Neural progenitor cell (in vitro differentiated cells): Measurements from ENCODE around the gene PROZ. TPM values are rescaled to one million over a fixed set of nuclear protein-coding genes. Genes with fewer than 3 reads are reported as not detected.

Experiments used
- DNase-seq: peaks from one replicate; pipeline ENCODE4 v3.0.0-alpha.2; 2016; ENCODE audit warnings: low spot score
- H2AFZ ChIP-seq: fragments of 200-600 bp; sonication (generic); replicated peaks from 2 replicates; pipeline ENCODE4 v1.6.1; 2016; ENCODE audit warnings: antibody characterized with exemption
- H3F3A ChIP-seq: fragments of 200-600 bp; sonication (generic); 2 replicates; pipeline ENCODE4 v1.6.1; 2016; ENCODE audit warnings: antibody characterized with exemption, low read depth
- H3K27ac ChIP-seq: fragments of 200-600 bp; sonication (generic); 2 replicates; pipeline ENCODE4 v1.5.1; 2016; ENCODE audit warnings: mild to moderate bottlenecking
- H3K27me3 ChIP-seq: fragments of 200-600 bp; sonication (generic); 2 replicates; pipeline ENCODE4 v1.6.1; 2016; ENCODE audit warnings: mild to moderate bottlenecking, moderate library complexity
- H3K36me3 ChIP-seq: fragments of 200-600 bp; sonication (generic); 2 replicates; pipeline ENCODE4 v1.5.1; 2016
- H3K4me1 ChIP-seq: fragments of 200-600 bp; sonication (generic); 2 replicates; pipeline ENCODE4 v1.6.1; 2016; ENCODE audit warnings: mixed run types
- H3K4me2 ChIP-seq: fragments of 200-600 bp; sonication (generic); 2 replicates; pipeline ENCODE4 v1.6.1; 2016
- H3K4me3 ChIP-seq: fragments of 200-600 bp; sonication (generic); 2 replicates; pipeline ENCODE4 v1.5.1; 2016
- H3K79me2 ChIP-seq: fragments of 200-600 bp; sonication (generic); 2 replicates; pipeline ENCODE4 v1.6.1; 2016; ENCODE audit warnings: low read depth
- H3K9ac ChIP-seq: fragments of 200-600 bp; sonication (generic); 2 replicates; pipeline ENCODE4 v1.6.1; 2016
- H3K9me3 ChIP-seq: fragments of 200-600 bp; sonication (generic); 2 replicates; pipeline ENCODE4 v1.5.1; 2016; ENCODE audit warnings: low read depth
- H4K20me1 ChIP-seq: fragments of 200-600 bp; sonication (generic); 2 replicates; pipeline ENCODE4 v1.6.1; 2016; ENCODE audit warnings: low read depth
- H3K27ac Mint-ChIP-seq: 3 replicates; pipeline ENCODE4 v1.8.0; 2021; ENCODE audit warnings: mixed read lengths
- H3K27me3 Mint-ChIP-seq: 2 replicates; pipeline ENCODE4 v1.8.0; 2022; ENCODE audit warnings: low read depth, mild to moderate bottlenecking, inconsistent platforms, moderate library complexity, mixed read lengths; ENCODE audit not compliant: insufficient read depth
- H3K36me3 Mint-ChIP-seq: 3 replicates; pipeline ENCODE4 v1.8.0; 2021; ENCODE audit warnings: mixed read lengths
- H3K4me1 Mint-ChIP-seq: 3 replicates; pipeline ENCODE4 v1.8.0; 2021; ENCODE audit warnings: mixed read lengths
- H3K4me3 Mint-ChIP-seq: 3 replicates; pipeline ENCODE4 v1.8.0; 2021; ENCODE audit warnings: mild to moderate bottlenecking, moderate library complexity, mixed read lengths
- H3K9me3 Mint-ChIP-seq: 3 replicates; pipeline ENCODE4 v1.8.0; 2020; ENCODE audit warnings: mixed read lengths
- EZH2 ChIP-seq: fragments of 200-600 bp; sonication (generic); IDR thresholded peaks from 2 replicates; pipeline ENCODE4 v1.6.1; 2017; ENCODE audit warnings: antibody characterized with exemption, mild to moderate bottlenecking, moderate library complexity
- EZH2phosphoT487 ChIP-seq: fragments of 200-600 bp; sonication (generic); IDR thresholded peaks from 2 replicates; pipeline ENCODE4 v1.6.1; 2017; ENCODE audit warnings: antibody characterized with exemption
- total RNA-seq: library from RNA; depleted of rRNA; stranded (reverse); fragments of >200 nt; gene quantifications from 2 replicates; pipeline ENCODE4 v1.2.3, GENCODE V29; 2015; ENCODE audit warnings: low replicate concordance
- TF ChIP-seq, protein P1 (sequence below): fragments of 200-600 bp; sonication (generic); IDR thresholded peaks from 2 replicates; pipeline ENCODE4 v1.5.1; 2017; ENCODE audit warnings: antibody characterized with exemption, mild to moderate bottlenecking

The PROZ gene
- total RNA-seq, 1 donor from 2014 or later = not detected

- Histone ChIP-seq H3K9ac (no peak overlapping the region), H3K36me3 (no peaks in the 10 kb centered on the region), H3K4me1 (peaks cover 26% of the 10 kb centered on the region), H4K20me1 (no peaks in the 10 kb centered on the region), H3F3A (peaks cover 34% of the 10 kb centered on the region), H3K4me3 (no peak overlapping the region), H3K27ac (no peak overlapping the region), H2AFZ (no peak overlapping the region), H3K4me2 (no peak overlapping the region), H3K79me2 (no peaks in the 10 kb centered on the region), H3K27me3 (peaks cover 26% of the 10 kb centered on the region), H3K9me3 (no peaks in the 10 kb centered on the region)
- Mint-ChIP-seq H3K27me3 (peaks cover 5% of the 10 kb centered on the region), H3K36me3 (no peaks in the 10 kb centered on the region), H3K4me1 (peaks cover 41% of the 10 kb centered on the region), H3K27ac (no peak overlapping the region), H3K9me3 (no peaks in the 10 kb centered on the region), H3K4me3 (no peak overlapping the region)
- no peak for TF ChIP-seq EZH2
- TF ChIP-seq, protein P1, sequence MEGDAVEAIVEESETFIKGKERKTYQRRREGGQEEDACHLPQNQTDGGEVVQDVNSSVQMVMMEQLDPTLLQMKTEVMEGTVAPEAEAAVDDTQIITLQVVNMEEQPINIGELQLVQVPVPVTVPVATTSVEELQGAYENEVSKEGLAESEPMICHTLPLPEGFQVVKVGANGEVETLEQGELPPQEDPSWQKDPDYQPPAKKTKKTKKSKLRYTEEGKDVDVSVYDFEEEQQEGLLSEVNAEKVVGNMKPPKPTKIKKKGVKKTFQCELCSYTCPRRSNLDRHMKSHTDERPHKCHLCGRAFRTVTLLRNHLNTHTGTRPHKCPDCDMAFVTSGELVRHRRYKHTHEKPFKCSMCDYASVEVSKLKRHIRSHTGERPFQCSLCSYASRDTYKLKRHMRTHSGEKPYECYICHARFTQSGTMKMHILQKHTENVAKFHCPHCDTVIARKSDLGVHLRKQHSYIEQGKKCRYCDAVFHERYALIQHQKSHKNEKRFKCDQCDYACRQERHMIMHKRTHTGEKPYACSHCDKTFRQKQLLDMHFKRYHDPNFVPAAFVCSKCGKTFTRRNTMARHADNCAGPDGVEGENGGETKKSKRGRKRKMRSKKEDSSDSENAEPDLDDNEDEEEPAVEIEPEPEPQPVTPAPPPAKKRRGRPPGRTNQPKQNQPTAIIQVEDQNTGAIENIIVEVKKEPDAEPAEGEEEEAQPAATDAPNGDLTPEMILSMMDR = no peak
- no peak for TF ChIP-seq EZH2phosphoT487
- no peak for DNase-seq
Measured at GRCh38 chr13:113155982-113156655, 2.3 kb upstream of the PROZ start.

DNA sequence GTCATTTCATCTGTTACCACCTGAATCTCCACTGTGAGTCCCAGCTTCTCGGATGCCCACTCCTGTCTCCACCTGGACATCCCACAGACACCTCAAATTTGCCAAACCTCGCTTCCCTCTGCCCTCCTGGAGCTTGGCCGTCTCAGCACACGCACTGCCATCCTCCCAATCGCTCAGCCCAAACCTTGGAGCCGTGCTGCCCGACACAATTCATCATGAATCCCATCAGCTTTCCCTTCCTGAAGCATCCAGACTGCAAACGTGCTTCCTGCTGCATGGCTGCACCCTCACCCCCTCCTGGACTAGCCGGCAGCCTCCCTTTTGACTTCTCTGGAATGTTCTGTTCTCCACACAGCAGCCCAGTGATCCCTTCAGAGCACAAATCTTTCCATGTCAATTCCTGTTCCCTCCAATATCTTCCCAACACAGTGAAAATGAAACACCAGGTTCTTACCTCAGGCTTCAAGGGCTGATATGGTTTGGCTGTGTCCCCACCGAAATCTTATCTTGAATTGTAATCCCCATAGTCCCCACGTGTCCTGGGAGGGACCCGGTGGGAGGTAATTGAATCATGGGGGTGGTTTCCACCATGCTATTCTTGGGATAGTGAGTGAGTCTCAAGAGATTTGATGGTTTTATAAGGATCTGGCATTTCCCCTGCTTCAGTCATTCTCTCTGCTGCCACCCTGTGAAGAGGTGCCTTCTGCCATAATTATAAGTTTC is 1.1 kb upstream of the PROZ start:
- no peak for DNase-seq

DNA sequence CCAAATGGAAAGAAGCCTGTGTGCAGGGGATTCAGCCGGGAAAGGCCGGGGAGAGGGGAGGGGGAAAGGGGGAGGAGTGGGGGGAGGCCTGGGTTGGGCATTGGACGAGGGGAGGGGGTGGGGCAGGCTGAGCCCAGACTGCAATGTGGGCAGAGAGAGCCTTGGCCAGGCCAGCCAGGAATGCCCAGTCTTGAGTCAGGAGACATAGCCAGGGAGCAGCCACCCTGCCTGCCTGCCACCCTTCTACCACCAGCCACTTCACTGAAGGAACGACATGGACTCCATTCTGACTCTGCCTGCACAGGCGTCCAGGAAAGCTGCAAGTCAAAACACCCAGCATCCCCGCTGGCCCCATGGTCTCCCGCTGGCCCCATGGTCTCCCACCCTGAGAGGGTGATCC is 498 bp downstream of the PROZ start:
- H3K9me3 Mint-ChIP-seq = no peaks in the 10 kb centered on the region

More for the DNA sequence above, 1.1 kb upstream of the PROZ start:
- Mint-ChIP-seq H3K27ac (no peak overlapping the region), H3K4me3 (no peak overlapping the region), H3K9me3 (no peaks in the 10 kb centered on the region), H3K36me3 (no peaks in the 10 kb centered on the region), H3K27me3 (peaks cover 5% of the 10 kb centered on the region), H3K4me1 (peaks cover 37% of the 10 kb centered on the region)
- Histone ChIP-seq H3K79me2 (no peaks in the 10 kb centered on the region), H3F3A (peaks cover 29% of the 10 kb centered on the region), H3K4me1 (peaks cover 30% of the 10 kb centered on the region), H4K20me1 (no peaks in the 10 kb centered on the region), H3K27me3 (peaks cover 22% of the 10 kb centered on the region), H2AFZ (no peak overlapping the region), H3K27ac (no peak overlapping the region), H3K4me2 (no peak overlapping the region), H3K4me3 (no peak overlapping the region), H3K9me3 (no peaks in the 10 kb centered on the region), H3K36me3 (no peaks in the 10 kb centered on the region), H3K9ac (no peak overlapping the region)
- TF ChIP-seq EZH2 = no peak
- TF ChIP-seq, protein P1 = no peak
- no peak for TF ChIP-seq EZH2phosphoT487

More for the DNA sequence above, 498 bp downstream of the PROZ start:
- H3K4me1 ChIP-seq = peaks cover 24% of the 10 kb centered on the region
- DNase-seq = peak; percentile 58
- H2AFZ ChIP-seq = peak overlapping the region; percentile 40
- Mint-ChIP-seq H3K27ac (peak overlapping the region; percentile 53), H3K27me3 (peaks cover 9% of the 10 kb centered on the region), H3K4me1 (peaks cover 34% of the 10 kb centered on the region), H3K36me3 (no peaks in the 10 kb centered on the region), H3K4me3 (no peak overlapping the region)
- TF ChIP-seq EZH2phosphoT487 (no peak), EZH2 (no peak)
- TF ChIP-seq, protein P1 = no peak
- H3K4me2 ChIP-seq = peak overlapping the region; percentile 19
- H3K79me2 ChIP-seq = no peaks in the 10 kb centered on the region
- H3K4me3 ChIP-seq = no peak overlapping the region
- peaks cover 17% of the 10 kb centered on the region for H3F3A ChIP-seq
- no peaks in the 10 kb centered on the region for H4K20me1 ChIP-seq
- H3K9me3 ChIP-seq = no peaks in the 10 kb centered on the region
- no peak overlapping the region for H3K27ac ChIP-seq
- H3K9ac ChIP-seq = no peak overlapping the region
- H3K27me3 ChIP-seq = peaks cover 19% of the 10 kb centered on the region
- no peaks in the 10 kb centered on the region for H3K36me3 ChIP-seq
